Left lung (tissue), 10 donors: Measurements from ENCODE around the gene FAIM2. TPM values are rescaled to one million over a fixed set of nuclear protein-coding genes. Genes with fewer than 3 reads are reported as not detected.

Source experiments
- ATAC-seq: fragments of 200-7000 bp; cut with Tn5 transposase; one replicate; pipeline ENCODE4 v1.9.1; 2020; ENCODE audit warnings: moderate library complexity
- DNase-seq, 4 donors: peaks; one replicate each; pipeline ENCODE4 v3.0.0-alpha.2; 2013 to 2020
- H3K27ac ChIP-seq, 2 donors: fragments of 200-600 bp; sonication (generic) in 1 of 2; one replicate each; pipeline versions ENCODE4 v1.5.0 to v1.8.0; 2020 to 2021
- H3K27me3 ChIP-seq, 2 donors: fragments of 200-600 bp; sonication (generic) in 1 of 2; one replicate each; pipeline versions ENCODE4 v1.5.0 to v1.8.0; 2020 to 2021
- H3K36me3 ChIP-seq, 2 donors: fragments of 200-600 bp; sonication (generic) in 1 of 2; one replicate each; pipeline versions ENCODE4 v1.5.0 to v1.8.0; 2020 to 2021
- H3K4me1 ChIP-seq, 2 donors: fragments of 200-600 bp; one replicate each; pipeline ENCODE4 v1.8.0; 2021
- H3K4me3 ChIP-seq, 2 donors: fragments of 200-600 bp; sonication (generic) in 1 of 2; one replicate each; pipeline versions ENCODE4 v1.5.0 to v1.8.0; 2020 to 2021; ENCODE audit warnings: mild to moderate bottlenecking in 1 of 2
- H3K9me3 ChIP-seq, 2 donors: fragments of 200-600 bp; sonication (generic) in 1 of 2; one replicate each; pipeline versions ENCODE4 v1.5.0 to v1.8.0; 2020 to 2021
- CTCF ChIP-seq, 2 donors: fragments of 200-600 bp; sonication (generic) in 1 of 2; IDR thresholded peaks; one replicate each; pipeline versions ENCODE4 v1.5.0 to v1.8.0; 2021; ENCODE audit warnings: antibody characterized with exemption in 2 of 2
- intact Hi-C, 2 donors: fragments of 100-400 bp; cut with DNase I; formaldehyde crosslinking; loops; one replicate each; pipeline versions ENCODE4 v1.11.2 to v1.14.2; 2022
- polyA plus RNA-seq, 6 donors: library from polyadenylated mRNA; unstranded; fragments of 120-200 nt; gene quantifications; one replicate each; pipeline ENCODE4 v1.2.1, GENCODE V29; 2013; ENCODE audit not compliant: insufficient read length in 6 of 6
- total RNA-seq, 2 donors: library from RNA; stranded (reverse); fragmentation: NEBNext Ultra II Directional; extraction: Animal tissue kit (Norgen Biotek cat#: 25700); gene quantifications; one replicate each; pipeline ENCODE4 v1.2.1, GENCODE V29; 2021
- donor health status: DM: no; HTN: yes; CAD: no.
- donor health status: DM: no; HTN: no; CAD: no.

Gene FAIM2
- total and polyA plus RNA-seq, 8 donors = 0.27 to 1.8 (median 0.70) TPM

DNA sequence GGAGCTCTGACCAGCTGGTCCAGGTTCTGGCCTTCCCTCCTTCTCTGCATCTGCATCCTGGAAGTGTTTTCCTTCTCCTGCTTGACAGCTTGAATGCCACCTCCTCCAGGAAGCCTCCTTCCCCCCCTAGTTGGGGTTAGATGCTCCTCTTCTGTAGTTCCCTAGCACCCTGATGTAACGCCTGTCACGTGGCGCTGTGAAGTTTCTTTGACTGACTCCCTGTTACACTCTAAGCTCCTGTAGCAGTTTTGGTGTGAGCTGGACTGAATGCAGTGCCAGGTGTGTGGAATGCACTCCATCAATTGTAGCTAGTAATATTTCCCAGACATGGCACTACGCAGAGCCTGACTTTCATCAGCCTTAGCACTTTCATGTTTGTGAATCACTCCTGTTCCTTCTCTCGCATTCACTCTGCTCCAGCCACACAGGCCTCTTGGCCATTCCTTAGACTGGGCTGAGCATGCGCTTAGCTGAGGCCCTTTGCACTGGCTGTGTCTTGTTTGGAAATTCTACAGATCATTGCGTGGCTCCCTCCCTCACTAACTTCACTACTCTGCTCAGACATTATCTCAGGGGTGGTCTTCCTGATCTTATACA is 2.1 kb upstream of the FAIM2 start:
- TF ChIP-seq CTCF (IDR thresholded peaks at IDR 0.05) = no peak
- ATAC-seq (no peak), DNase-seq (peak in 2 of 4 donors; percentile 2 to 18)
- Histone ChIP-seq H3K27me3 (peaks cover 6 to 44% of the 10 kb centered on the region in 2 donors), H3K36me3 (no peaks in the 10 kb centered on the region), H3K9me3 (no peaks in the 10 kb centered on the region), H3K4me1 (peaks cover 0 to 8% of the 10 kb centered on the region in 2 donors), H3K27ac (no peak overlapping the region), H3K4me3 (no peak overlapping the region)
- intact Hi-C loops = no loop called here

GRCh38 chr12:49904601-49905000 is 901 bp upstream of the FAIM2 start:
- TF ChIP-seq CTCF (IDR thresholded peaks at IDR 0.05) = no peak
- Histone ChIP-seq H3K36me3 (no peaks in the 10 kb centered on the region), H3K27me3 (peaks cover 6 to 50% of the 10 kb centered on the region in 2 donors), H3K27ac (no peak overlapping the region), H3K9me3 (no peaks in the 10 kb centered on the region), H3K4me3 (no peak overlapping the region), H3K4me1 (peaks cover 0 to 8% of the 10 kb centered on the region in 2 donors)
- no peak for ATAC-seq
- intact Hi-C loops = no loop called here
- peak in 2 of 4 donors; percentile 14 to 20 for DNase-seq

DNA sequence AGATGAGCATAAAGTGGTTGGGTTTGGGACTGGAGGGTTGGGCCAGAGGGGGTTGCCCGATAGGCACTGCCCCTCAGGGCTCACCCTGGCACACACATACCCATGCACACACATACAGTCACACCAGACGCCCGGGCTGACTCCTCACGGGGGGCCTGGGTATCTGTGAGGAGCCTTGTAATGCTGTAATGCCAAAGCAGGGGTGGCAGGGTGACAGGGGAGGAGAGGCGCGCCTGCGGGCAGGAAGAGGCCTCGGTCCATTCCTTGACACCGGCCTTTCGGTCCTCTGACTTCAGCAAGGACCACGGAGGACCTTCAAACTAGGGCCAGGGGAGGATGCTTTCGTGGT is 375 bp downstream of the FAIM2 start:
- intact Hi-C loops = no loop called here

DNA sequence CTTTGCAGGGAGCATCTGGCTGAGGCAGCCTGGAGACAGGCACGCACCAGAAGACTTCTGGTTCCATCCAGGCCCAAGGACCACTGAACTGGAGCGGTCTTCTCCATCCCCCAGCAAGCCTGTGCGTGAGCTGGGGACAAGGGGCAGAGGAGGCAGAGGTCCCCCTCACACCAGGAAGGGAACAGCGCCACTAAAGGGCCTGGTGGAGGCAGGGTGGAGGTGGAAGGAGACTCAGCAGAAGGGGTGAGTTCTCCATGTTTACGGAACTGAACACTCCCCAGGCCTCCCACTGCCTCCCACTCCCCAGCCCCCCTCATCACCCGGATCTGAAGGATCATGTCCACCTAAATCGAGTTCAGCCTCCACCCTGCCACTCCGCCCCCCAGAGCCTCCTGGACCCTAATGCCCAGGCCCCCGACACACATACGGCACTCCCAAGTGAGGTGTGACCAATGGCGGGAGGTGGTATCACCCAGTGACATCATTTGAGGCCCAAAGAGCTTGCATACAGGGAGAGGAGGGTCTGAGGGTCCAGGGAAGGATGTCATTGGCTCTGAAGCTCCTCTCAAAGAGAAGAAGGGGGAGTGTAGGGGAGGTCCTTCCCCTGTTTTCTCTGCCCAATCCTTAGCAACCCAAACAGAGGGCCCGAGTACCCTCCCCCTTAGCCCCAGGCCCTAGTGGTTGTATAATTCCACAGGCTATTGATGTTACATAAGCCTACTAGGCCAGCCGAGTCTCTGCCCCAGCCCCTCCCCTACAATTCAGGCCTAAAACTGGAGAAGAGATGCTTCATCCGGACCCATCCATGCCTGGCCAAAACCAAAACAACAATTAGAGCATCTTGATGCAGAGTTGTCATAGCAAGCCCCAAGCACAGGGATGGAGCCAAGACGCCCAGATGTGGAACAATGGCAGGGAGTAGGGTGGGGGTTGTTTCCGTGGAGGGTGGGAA is 1.0 kb downstream of the FAIM2 start:
- intact Hi-C loops = no loop called here

More for the DNA sequence above, 375 bp downstream of the FAIM2 start:
- ATAC-seq (no peak), DNase-seq (peak in 2 of 4 donors; percentile 28 to 54)
- no peak overlapping the region for H3K27ac ChIP-seq
- H3K4me3 ChIP-seq = peak overlapping the region in 1 of 2 donors; percentile 3
- no peak for TF ChIP-seq CTCF (IDR thresholded peaks at IDR 0.05)
- H3K36me3 ChIP-seq = no peaks in the 10 kb centered on the region
- H3K27me3 ChIP-seq = peaks cover 6 to 50% of the 10 kb centered on the region in 2 donors
- H3K9me3 ChIP-seq = no peaks in the 10 kb centered on the region
- H3K4me1 ChIP-seq = peaks cover 0 to 8% of the 10 kb centered on the region in 2 donors

More for the DNA sequence above, 1.0 kb downstream of the FAIM2 start:
- ATAC-seq = no peak
- no peaks in the 10 kb centered on the region for H3K9me3 ChIP-seq
- peak overlapping the region in 1 of 2 donors; percentile 3 for H3K4me3 ChIP-seq
- no peak overlapping the region for H3K27ac ChIP-seq
- H3K27me3 ChIP-seq = peaks cover 6 to 50% of the 10 kb centered on the region in 2 donors
- no peaks in the 10 kb centered on the region for H3K36me3 ChIP-seq
- peak in 2 of 4 donors; percentile 24 to 37 for DNase-seq
- peaks cover 0 to 8% of the 10 kb centered on the region in 2 donors for H3K4me1 ChIP-seq
- no peak for TF ChIP-seq CTCF (IDR thresholded peaks at IDR 0.05)
